Measurements from ENCODE around the gene RAB17.

RAB17 gene

DNA sequence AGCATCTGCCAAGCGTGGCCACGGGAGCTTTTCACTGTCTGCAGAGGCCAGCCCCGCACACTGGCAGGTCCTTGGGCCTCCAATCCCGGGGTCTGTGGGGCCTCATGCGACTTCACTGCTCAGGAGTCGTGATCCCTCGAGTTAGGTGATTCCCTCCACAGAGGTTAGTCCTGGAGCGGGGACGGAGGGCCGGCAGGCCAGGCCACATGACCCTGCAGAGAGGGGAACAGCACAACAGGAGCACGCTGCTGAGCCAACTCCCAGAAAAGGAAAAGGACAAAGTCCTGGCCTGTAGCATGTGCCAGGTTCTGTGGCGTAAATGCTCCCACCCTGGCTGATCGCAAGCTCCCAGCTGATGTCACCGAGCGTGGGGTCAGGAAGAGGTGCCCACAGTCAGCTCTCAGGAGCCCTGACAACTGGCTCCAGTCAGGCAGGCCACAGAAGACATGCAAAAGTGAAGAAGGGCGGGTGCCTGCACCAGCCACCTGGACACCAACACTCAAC is 39.4 kb downstream of the RAB17 start:
- DNase-seq (ENCODE audit: low spot score) = no peak
- TF ChIP-seq, protein P1, sequence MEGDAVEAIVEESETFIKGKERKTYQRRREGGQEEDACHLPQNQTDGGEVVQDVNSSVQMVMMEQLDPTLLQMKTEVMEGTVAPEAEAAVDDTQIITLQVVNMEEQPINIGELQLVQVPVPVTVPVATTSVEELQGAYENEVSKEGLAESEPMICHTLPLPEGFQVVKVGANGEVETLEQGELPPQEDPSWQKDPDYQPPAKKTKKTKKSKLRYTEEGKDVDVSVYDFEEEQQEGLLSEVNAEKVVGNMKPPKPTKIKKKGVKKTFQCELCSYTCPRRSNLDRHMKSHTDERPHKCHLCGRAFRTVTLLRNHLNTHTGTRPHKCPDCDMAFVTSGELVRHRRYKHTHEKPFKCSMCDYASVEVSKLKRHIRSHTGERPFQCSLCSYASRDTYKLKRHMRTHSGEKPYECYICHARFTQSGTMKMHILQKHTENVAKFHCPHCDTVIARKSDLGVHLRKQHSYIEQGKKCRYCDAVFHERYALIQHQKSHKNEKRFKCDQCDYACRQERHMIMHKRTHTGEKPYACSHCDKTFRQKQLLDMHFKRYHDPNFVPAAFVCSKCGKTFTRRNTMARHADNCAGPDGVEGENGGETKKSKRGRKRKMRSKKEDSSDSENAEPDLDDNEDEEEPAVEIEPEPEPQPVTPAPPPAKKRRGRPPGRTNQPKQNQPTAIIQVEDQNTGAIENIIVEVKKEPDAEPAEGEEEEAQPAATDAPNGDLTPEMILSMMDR (IDR thresholded peaks at IDR 0.05; ENCODE audit: extremely low read depth, missing control alignments) = no peak

GRCh38 chr2:237549643-237550415 is 40.7 kb downstream of the RAB17 start:
- TF ChIP-seq, protein P1 (IDR thresholded peaks at IDR 0.05; ENCODE audit: extremely low read depth, missing control alignments) = no peak
- no peak for DNase-seq (ENCODE audit: low spot score)

- DNase-seq (ENCODE audit: low spot score) = no peak
- TF ChIP-seq, protein P1 (IDR thresholded peaks at IDR 0.05; ENCODE audit: extremely low read depth, missing control alignments) = no peak
These were observed 41.3 kb downstream of the RAB17 start for GRCh38 chr2:237549216-237549615.

DNA sequence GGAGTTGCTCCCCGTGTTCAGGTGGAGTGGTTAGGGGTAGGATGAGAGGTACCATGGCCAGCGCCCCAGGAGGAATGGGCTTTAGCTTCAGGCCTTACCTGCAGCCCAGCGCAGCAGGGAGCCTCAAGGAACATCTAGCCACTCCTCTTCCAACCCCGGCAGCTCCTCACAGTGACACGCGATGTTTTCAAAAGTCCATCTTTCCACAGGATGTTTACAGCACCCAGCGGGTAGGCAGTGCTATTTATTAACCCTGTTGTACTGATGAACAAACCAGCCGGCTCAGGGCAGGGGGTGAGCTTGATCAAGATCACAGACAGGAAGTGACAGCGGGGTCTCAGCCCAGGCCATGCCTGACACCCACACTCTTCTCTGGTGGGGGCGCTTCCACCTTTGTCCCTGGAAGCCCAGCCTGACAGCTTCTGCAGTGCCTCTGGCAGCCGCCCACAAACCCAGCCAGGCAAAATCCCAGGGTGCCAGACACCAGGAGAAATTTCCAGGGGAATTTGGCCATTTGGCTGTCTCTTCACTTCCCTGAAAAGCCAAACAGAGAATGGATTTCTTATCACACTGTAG is 42.6 kb downstream of the RAB17 start:
- DNase-seq (ENCODE audit: low spot score) = no peak
- TF ChIP-seq, protein P1 (IDR thresholded peaks at IDR 0.05; ENCODE audit: extremely low read depth, missing control alignments) = no peak

- TF ChIP-seq, protein P1 (IDR thresholded peaks at IDR 0.05; ENCODE audit: extremely low read depth, missing control alignments) = no peak
- no peak for DNase-seq (ENCODE audit: low spot score)
These were observed 43.6 kb downstream of the RAB17 start for GRCh38 chr2:237546876-237547395.

DNA sequence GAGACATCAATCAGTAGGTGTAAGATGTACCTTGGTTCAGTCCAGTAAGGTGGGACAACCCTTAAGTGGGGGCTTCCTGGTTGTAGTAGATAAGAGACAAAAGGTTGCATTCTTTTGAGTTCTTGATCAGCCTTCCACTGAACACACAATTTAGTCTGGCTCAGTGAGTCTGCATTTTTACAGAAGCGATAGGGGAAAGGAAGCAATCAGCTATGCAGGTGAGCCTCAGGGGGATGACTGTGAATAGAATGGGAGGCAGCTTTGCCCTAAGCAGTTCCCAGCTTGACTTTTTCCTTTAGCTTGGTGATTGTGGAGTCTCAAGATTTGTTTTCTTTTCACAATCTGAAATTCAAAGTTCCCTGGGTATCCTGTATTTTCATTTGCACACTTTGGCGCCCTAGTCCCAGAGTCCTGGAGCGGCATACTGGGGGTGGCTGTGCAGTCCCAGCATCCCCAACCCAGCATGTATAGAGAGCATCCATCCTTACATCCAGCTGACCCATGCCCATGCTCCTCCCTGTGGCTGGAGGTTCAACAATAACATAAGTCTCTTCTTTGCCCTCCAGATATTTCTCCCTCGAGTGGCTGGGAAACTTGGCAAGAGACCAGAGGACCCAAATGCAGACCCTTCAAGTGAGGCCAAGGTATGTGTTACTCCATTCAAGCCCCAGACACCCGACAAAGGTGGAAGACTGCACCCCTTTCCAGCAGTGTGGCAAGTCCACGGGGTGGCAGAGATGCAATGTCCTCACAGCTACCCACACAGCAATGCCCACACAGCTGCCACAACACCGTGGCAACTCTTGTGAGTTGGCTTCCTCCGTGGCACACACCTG is 44.3 kb downstream of the RAB17 start:
- no peak for DNase-seq (ENCODE audit: low spot score)
- TF ChIP-seq, protein P1 (IDR thresholded peaks at IDR 0.05; ENCODE audit: extremely low read depth, missing control alignments) = no peak
